Mucosa of gallbladder (tissue), 1 donor: Measurements from ENCODE around the gene SLC16A3. TPM values are rescaled to one million over a fixed set of nuclear protein-coding genes. Genes with fewer than 3 reads are reported as not detected.

Experiments used
- DNase-seq: peaks from one replicate; pipeline ENCODE4 v3.0.0-alpha.2; 2020; ENCODE audit warnings: low spot score
- total RNA-seq: library from RNA; stranded (reverse); gene quantifications from one replicate; pipeline ENCODE4 v1.2.1, GENCODE V29; 2021
- donor health status: DM: no; HTN: no; CAD: no.

SLC16A3 gene
- total RNA-seq, 1 donor from 2014 or later, result 95.7 TPM

- DNase-seq, result peak; percentile 75
These were observed 7.5 kb downstream of the SLC16A3 start for GRCh38 chr17:82236142-82236971.

GRCh38 chr17:82237083-82237745 lies 8.4 kb downstream of the SLC16A3 start:
- DNase-seq, result no peak

GRCh38 chr17:82237746-82238471 lies 9.1 kb downstream of the SLC16A3 start:
- DNase-seq, result no peak

GRCh38 chr17:82238472-82239201 lies 9.8 kb downstream of the SLC16A3 start:
- DNase-seq, result peak; percentile 87

- no peak for DNase-seq
These were observed 10.6 kb downstream of the SLC16A3 start for GRCh38 chr17:82239401-82239925.

- no peak for DNase-seq
These were observed 11.2 kb downstream of the SLC16A3 start for GRCh38 chr17:82239926-82240505.

- no peak for DNase-seq
These were observed 11.8 kb downstream of the SLC16A3 start for GRCh38 chr17:82240506-82241182.

- peak; percentile 80 for DNase-seq
These were observed 12.5 kb downstream of the SLC16A3 start for GRCh38 chr17:82241183-82241925.

- DNase-seq, result no peak
These were observed 13.3 kb downstream of the SLC16A3 start for GRCh38 chr17:82241926-82242697.

GRCh38 chr17:82242698-82242976 lies 13.8 kb downstream of the SLC16A3 start:
- DNase-seq, result no peak

- DNase-seq, result peak; percentile 82
These were observed 14.3 kb downstream of the SLC16A3 start for GRCh38 chr17:82242977-82243647.

GRCh38 chr17:82243648-82244412 lies 15.0 kb downstream of the SLC16A3 start:
- DNase-seq, result no peak

- no peak for DNase-seq
These were observed 15.7 kb downstream of the SLC16A3 start for GRCh38 chr17:82244413-82245133.

GRCh38 chr17:82245134-82246039 lies 16.5 kb downstream of the SLC16A3 start:
- no peak for DNase-seq

GRCh38 chr17:82246040-82246364 lies 17.2 kb downstream of the SLC16A3 start:
- DNase-seq, result no peak
